A673 (cell line): Measurements from ENCODE around the gene HSD17B14. TPM values are rescaled to one million over a fixed set of nuclear protein-coding genes. Genes with fewer than 3 reads are reported as not detected.
"Not testable (repeated sequence)": the region's sequence is repeated elsewhere in the genome, so short reads cannot be mapped to it uniquely, and the experiment has no call there.

ENCODE experiments used
- BruUV-seq: library from RNA; stranded (reverse); fragments of 400-500 nt; replicated peaks from 2 replicates; lab custom pipeline; 2021; lab: Mats Ljungman, UMichigan
- CTCF ChIA-PET: fragments of 300-600 bp; sonication (Branson Sonifier 250); formaldehyde crosslinking; loops from one replicate; lab custom pipeline; 2022; ENCODE audit warnings: antibody characterized with exemption; lab: Charles Lee
- POLR2A ChIA-PET: fragments of 300-600 bp; sonication (Branson Sonifier 250); formaldehyde crosslinking; loops from one replicate; lab custom pipeline; 2022; ENCODE audit warnings: antibody characterized with exemption; ENCODE audit not compliant: low non-redundant PET; lab: Charles Lee
- DNase-seq: peaks from one replicate; pipeline ENCODE4 v3.0.0-alpha.2; 2015; ENCODE audit warnings: low spot score
- H3K27ac ChIP-seq: fragments of 200-600 bp; sonication (generic); 2 replicates; pipeline ENCODE4 v1.5.1; 2016; ENCODE audit warnings: mixed run types, low read depth, mild to moderate bottlenecking, mixed read lengths, antibody characterized with exemption, low read length; ENCODE audit not compliant: poor library complexity, severe bottlenecking
- H3K27me3 ChIP-seq: fragments of 200-600 bp; sonication (generic); replicated peaks from 2 replicates; pipeline ENCODE4 v1.6.1; 2017; ENCODE audit warnings: mixed run types, low read depth, mild to moderate bottlenecking, mixed read lengths, antibody characterized with exemption, low read length; ENCODE audit not compliant: insufficient read depth, poor library complexity
- H3K36me3 ChIP-seq: fragments of 200-600 bp; sonication (generic); 2 replicates; pipeline ENCODE4 v1.6.1; 2016; ENCODE audit warnings: mixed run types, mild to moderate bottlenecking, mixed read lengths, antibody characterized with exemption, low read length; ENCODE audit not compliant: insufficient read depth, poor library complexity, severe bottlenecking
- H3K4me1 ChIP-seq: fragments of 200-600 bp; sonication (generic); 2 replicates; pipeline ENCODE4 v1.6.1; 2017; ENCODE audit warnings: mixed run types, mild to moderate bottlenecking, mixed read lengths, antibody characterized with exemption, low read length; ENCODE audit not compliant: insufficient read depth, poor library complexity, severe bottlenecking
- H3K4me3 ChIP-seq: fragments of 200-600 bp; sonication (generic); 2 replicates; pipeline ENCODE4 v1.5.1; 2016; ENCODE audit warnings: low read depth, mixed run types, mild to moderate bottlenecking, mixed read lengths, low read length; ENCODE audit not compliant: poor library complexity, severe bottlenecking
- H3K9me3 ChIP-seq: fragments of 200-600 bp; sonication (generic); 2 replicates; pipeline ENCODE4 v1.6.1; 2016; ENCODE audit warnings: mixed run types, low read depth, mild to moderate bottlenecking, mixed read lengths, antibody characterized with exemption, low read length; ENCODE audit not compliant: poor library complexity, severe bottlenecking
- EZH2 ChIP-seq: fragments of 200-600 bp; sonication (generic); IDR thresholded peaks from 2 replicates; pipeline ENCODE4 v1.6.1; 2017; ENCODE audit warnings: borderline replicate concordance, low read depth, mild to moderate bottlenecking, mixed read lengths, antibody characterized with exemption, low read length; ENCODE audit not compliant: poor library complexity, severe bottlenecking
- intact Hi-C: fragments of 100-400 bp; cut with micrococcal nuclease; formaldehyde crosslinking; loops from one replicate; pipeline ENCODE4 v1.10.0; 2022; ENCODE audit not compliant: unreplicated experiment
- total RNA-seq: library from RNA; stranded (reverse); gene quantifications from 2 replicates; pipeline ENCODE4 v1.2.3, GENCODE V29; 2021
- TF ChIP-seq, protein P1 (sequence below): fragments of 300-800, 200-600 bp; sonication (generic); conservative IDR thresholded peaks from 2 replicates; pipeline ENCODE4 v1.5.1; 2017; ENCODE audit warnings: low read depth, mild to moderate bottlenecking, antibody characterized with exemption, low read length, moderate library complexity, mixed read lengths

The HSD17B14 gene
- total RNA-seq, 1 experiment from 2014 or later: 2.0 TPM

- TF ChIP-seq, protein P1, sequence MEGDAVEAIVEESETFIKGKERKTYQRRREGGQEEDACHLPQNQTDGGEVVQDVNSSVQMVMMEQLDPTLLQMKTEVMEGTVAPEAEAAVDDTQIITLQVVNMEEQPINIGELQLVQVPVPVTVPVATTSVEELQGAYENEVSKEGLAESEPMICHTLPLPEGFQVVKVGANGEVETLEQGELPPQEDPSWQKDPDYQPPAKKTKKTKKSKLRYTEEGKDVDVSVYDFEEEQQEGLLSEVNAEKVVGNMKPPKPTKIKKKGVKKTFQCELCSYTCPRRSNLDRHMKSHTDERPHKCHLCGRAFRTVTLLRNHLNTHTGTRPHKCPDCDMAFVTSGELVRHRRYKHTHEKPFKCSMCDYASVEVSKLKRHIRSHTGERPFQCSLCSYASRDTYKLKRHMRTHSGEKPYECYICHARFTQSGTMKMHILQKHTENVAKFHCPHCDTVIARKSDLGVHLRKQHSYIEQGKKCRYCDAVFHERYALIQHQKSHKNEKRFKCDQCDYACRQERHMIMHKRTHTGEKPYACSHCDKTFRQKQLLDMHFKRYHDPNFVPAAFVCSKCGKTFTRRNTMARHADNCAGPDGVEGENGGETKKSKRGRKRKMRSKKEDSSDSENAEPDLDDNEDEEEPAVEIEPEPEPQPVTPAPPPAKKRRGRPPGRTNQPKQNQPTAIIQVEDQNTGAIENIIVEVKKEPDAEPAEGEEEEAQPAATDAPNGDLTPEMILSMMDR: no peak
- no peak for TF ChIP-seq EZH2
- Histone ChIP-seq H3K27me3 (no peaks in the 10 kb centered on the region), H3K36me3 (no peaks in the 10 kb centered on the region), H3K27ac (no peak overlapping the region), H3K9me3 (no peaks in the 10 kb centered on the region), H3K4me1 (no peaks in the 10 kb centered on the region), H3K4me3 (no peak overlapping the region)
- no TSS peak for BruUV-seq
- no peak for DNase-seq
- ChIA-PET POLR2A (no interaction called here), CTCF (interaction anchor here (0.7 kb wide), 1 partner anchor 117 kb away, joined by 3 read pairs; no protein-coding TSS in a partner anchor)
- intact Hi-C loops: no loop called here
Observed at GRCh38 chr19:48854103-48854502, 17.8 kb upstream of the HSD17B14 start.

DNA sequence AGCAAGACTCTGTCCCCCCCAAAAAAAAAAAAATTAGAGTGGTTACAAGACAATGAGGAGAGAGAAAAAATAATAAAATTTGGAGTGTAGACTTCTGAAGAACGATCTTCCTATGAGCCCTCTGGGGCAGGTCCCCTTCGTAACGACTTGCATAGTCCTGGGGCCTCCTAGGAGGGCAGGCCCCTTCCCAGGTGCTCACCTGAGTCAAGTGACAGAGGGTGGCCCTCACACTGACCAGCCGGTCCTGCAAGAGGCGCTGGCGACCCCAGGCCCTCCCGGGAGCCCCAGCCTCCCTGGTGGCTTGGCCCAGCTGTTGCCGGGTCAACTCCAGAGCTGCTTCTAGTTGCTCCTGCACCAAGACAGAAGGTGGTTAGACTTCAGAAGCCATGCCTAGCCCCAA is 17.2 kb upstream of the HSD17B14 start:
- Histone ChIP-seq H3K27ac (no peak overlapping the region), H3K4me1 (no peaks in the 10 kb centered on the region), H3K36me3 (no peaks in the 10 kb centered on the region), H3K4me3 (no peak overlapping the region), H3K27me3 (no peaks in the 10 kb centered on the region), H3K9me3 (no peaks in the 10 kb centered on the region)
- no TSS peak for BruUV-seq
- ChIA-PET CTCF (interaction anchor here (0.7 kb wide), 1 partner anchor 117 kb away, joined by 3 read pairs; no protein-coding TSS in a partner anchor), POLR2A (no interaction called here)
- DNase-seq: no peak
- no peak for TF ChIP-seq EZH2
- TF ChIP-seq, protein P1: no peak
- intact Hi-C loops: no loop called here

- H3K27ac ChIP-seq: no peak overlapping the region
- intact Hi-C loops: no loop called here
- no peaks in the 10 kb centered on the region for H3K4me1 ChIP-seq
- TF ChIP-seq, protein P1: no peak
- TF ChIP-seq EZH2: no peak
- BruUV-seq: no TSS peak
- no peak overlapping the region for H3K4me3 ChIP-seq
- ChIA-PET CTCF (no interaction called here), POLR2A (no interaction called here)
- DNase-seq: no peak
- no peaks in the 10 kb centered on the region for H3K27me3 ChIP-seq
- H3K9me3 ChIP-seq: no peaks in the 10 kb centered on the region
- no peaks in the 10 kb centered on the region for H3K36me3 ChIP-seq
Observed at GRCh38 chr19:48852292-48852691, 16.0 kb upstream of the HSD17B14 start.

GRCh38 chr19:48846659-48847058 is 10.4 kb upstream of the HSD17B14 start:
- H3K27ac ChIP-seq, H3K27me3 ChIP-seq, DNase-seq, H3K9me3 ChIP-seq, BruUV-seq, H3K4me1 ChIP-seq, intact Hi-C loops, H3K4me3 ChIP-seq, POLR2A ChIA-PET: not testable (repeated sequence)
- CTCF ChIA-PET: interaction anchor here (0.6 kb wide), 1 partner anchor 341 kb away, joined by 5 read pairs; no protein-coding TSS in a partner anchor
- H3K36me3 ChIP-seq: peaks cover 11% of the 10 kb centered on the region
